HK-2 (cell line): ENCODE results near the gene SCNM1.
A peak's percentile ranks its signal among the peaks of the same experiment; 100 is the strongest.
"Not testable (repeated sequence)": the region's sequence is repeated elsewhere in the genome, so short reads cannot be mapped to it uniquely, and the experiment has no call there.

Experiments
- DNase-seq: peaks from one replicate; pipeline ENCODE4 v3.0.0-alpha.2; 2018; ENCODE audit not compliant: unreplicated experiment

The SCNM1 gene

GRCh38 chr1:151146412-151147131 is 19.4 kb upstream of the SCNM1 start, which contains the start of gene SEMA6C:
Gene SEMA6C (minus strand): TSS chr1:151146631. CDS start chr1:151142621, 4,010 bp downstream.
- peak; percentile 94 for DNase-seq

GRCh38 chr1:151147132-151147503 is 18.8 kb upstream of the SCNM1 start:
- no peak for DNase-seq

GRCh38 chr1:151147665-151148064 is 18.3 kb upstream of the SCNM1 start:
- no peak for DNase-seq

- no peak for DNase-seq
Measured at GRCh38 chr1:151156515-151156819, 9.5 kb upstream of the SCNM1 start, which contains the start of gene TNFAIP8L2. Gene TNFAIP8L2 (plus strand): TSS chr1:151156649. CDS start chr1:151158698, 2,049 bp downstream.

- no peak for DNase-seq
Measured at GRCh38 chr1:151157067-151157531, 8.8 kb upstream of the SCNM1 start.

- DNase-seq: no peak
Measured at GRCh38 chr1:151158326-151158725, 7.6 kb upstream of the SCNM1 start.

- no peak for DNase-seq
Measured at GRCh38 chr1:151158751-151159251, 7.1 kb upstream of the SCNM1 start.

- DNase-seq: no peak
Measured at GRCh38 chr1:151159373-151159772, 6.6 kb upstream of the SCNM1 start.

GRCh38 chr1:151164732-151165280 is 1.1 kb upstream of the SCNM1 start:
- DNase-seq: no peak

GRCh38 chr1:151165281-151165737 is 635 bp upstream of the SCNM1 start:
- DNase-seq: peak; percentile 18

- DNase-seq: peak; percentile 51
Measured at GRCh38 chr1:151166505-151166956, 587 bp downstream of the SCNM1 start.

GRCh38 chr1:151167116-151167515 is 1.2 kb downstream of the SCNM1 start:
- DNase-seq: no peak

GRCh38 chr1:151171190-151171589 is 5.2 kb downstream of the SCNM1 start:
- no peak for DNase-seq

GRCh38 chr1:151175041-151175741 is 9.2 kb downstream of the SCNM1 start:
- DNase-seq: no peak

GRCh38 chr1:151175863-151176262 is 9.9 kb downstream of the SCNM1 start, which contains the start of gene TMOD4:
Gene TMOD4 (minus strand): TSS chr1:151175981. CDS start chr1:151174875, 1,106 bp downstream.
- DNase-seq: no peak

GRCh38 chr1:151176514-151177045 is 10.6 kb downstream of the SCNM1 start:
- no peak for DNase-seq

GRCh38 chr1:151184211-151184610 is 18.3 kb downstream of the SCNM1 start:
- no peak for DNase-seq

- no peak for DNase-seq
Measured at GRCh38 chr1:151187205-151187604, 21.3 kb downstream of the SCNM1 start.

GRCh38 chr1:151188667-151189066 is 22.7 kb downstream of the SCNM1 start:
- DNase-seq: not testable (repeated sequence)

GRCh38 chr1:151189637-151190445 is 23.9 kb downstream of the SCNM1 start, which contains the start of gene VPS72:
Gene VPS72 (minus strand): TSS chr1:151190197. CDS start chr1:151190121, 76 bp downstream.
- DNase-seq: peak; percentile 84

GRCh38 chr1:151192047-151192446 is 26.1 kb downstream of the SCNM1 start:
- DNase-seq: no peak
